Upper lobe of left lung (tissue), 4 donors: Measurements from ENCODE around the gene TMEM87A.

Experiments used
- EP300 ChIP-seq, 4 donors: sonication (generic); formaldehyde crosslinking; IDR thresholded peaks; one replicate each; pipeline ENCODE4 v1.5.1; 2017; ENCODE audit warnings: antibody characterized with exemption in 4 of 4, control low read depth in 2 of 4
- POLR2AphosphoS5 ChIP-seq, 2 donors: sonication (generic); formaldehyde crosslinking; IDR thresholded peaks; one replicate each; pipeline ENCODE4 v1.5.1; 2017; ENCODE audit warnings: antibody characterized with exemption in 2 of 2

GRCh38 chr15:42276762-42277161 is 3.5 kb upstream of the TMEM87A start:
- TF ChIP-seq POLR2AphosphoS5 (IDR thresholded peaks at IDR 0.05) (no peak), EP300 (IDR thresholded peaks at IDR 0.05) (no peak)
